ENCODE data around the gene PARD6A.

The PARD6A gene

GRCh38 chr16:67651847-67652246, 8.9 kb upstream of the PARD6A start:
- Histone ChIP-seq H3K36me3 (ENCODE audit: insufficient read depth) (no peaks in the 10 kb centered on the region; the same call in 1 of the 2 replicates), H3K27ac (no peak overlapping the region), H3K4me2 (no peak overlapping the region), H3K4me1 (ENCODE audit: low read depth, poor library complexity, severe bottlenecking) (no peaks in the 10 kb centered on the region), H3K27me3 (ENCODE audit: insufficient read depth, low read depth) (no peaks in the 10 kb centered on the region), H3K4me3 (IDR thresholded peaks at IDR 0.05; ENCODE audit: insufficient read depth, low read depth, low read length) (no peak overlapping the region), H2AFZ (ENCODE audit: low read depth) (no peak overlapping the region), H3K79me2 (ENCODE audit: insufficient read depth, low read depth) (no peaks in the 10 kb centered on the region), H3K9ac (no peak overlapping the region), H4K20me1 (ENCODE audit: insufficient read depth) (no peaks in the 10 kb centered on the region)
- TF ChIP-seq CTCF (conservative IDR thresholded peaks at IDR 0.05; ENCODE audit: low read depth, low read length) = no peak

- H3K4me2 ChIP-seq = no peak overlapping the region
- H2AFZ ChIP-seq (ENCODE audit: low read depth) = no peak overlapping the region
- H3K36me3 ChIP-seq (ENCODE audit: insufficient read depth) = no peaks in the 10 kb centered on the region; the same call in 1 of the 2 replicates
- no peak overlapping the region for H3K27ac ChIP-seq
- no peak overlapping the region for H3K9ac ChIP-seq
- H3K4me3 ChIP-seq (IDR thresholded peaks at IDR 0.05; ENCODE audit: insufficient read depth, low read depth, low read length) = no peak overlapping the region
- H3K27me3 ChIP-seq (ENCODE audit: insufficient read depth, low read depth) = no peaks in the 10 kb centered on the region
- no peaks in the 10 kb centered on the region for H3K4me1 ChIP-seq (ENCODE audit: low read depth, poor library complexity, severe bottlenecking)
- no peaks in the 10 kb centered on the region for H4K20me1 ChIP-seq (ENCODE audit: insufficient read depth)
- H3K79me2 ChIP-seq (ENCODE audit: insufficient read depth, low read depth) = no peaks in the 10 kb centered on the region
- no peak for TF ChIP-seq CTCF (conservative IDR thresholded peaks at IDR 0.05; ENCODE audit: low read depth, low read length)
Measured at GRCh38 chr16:67652578-67653127, 8.1 kb upstream of the PARD6A start.

- Histone ChIP-seq H3K79me2 (ENCODE audit: insufficient read depth, low read depth) (no peaks in the 10 kb centered on the region), H3K27ac (no peak overlapping the region), H2AFZ (ENCODE audit: low read depth) (no peak overlapping the region), H4K20me1 (ENCODE audit: insufficient read depth) (no peaks in the 10 kb centered on the region), H3K4me3 (IDR thresholded peaks at IDR 0.05; ENCODE audit: insufficient read depth, low read depth, low read length) (no peak overlapping the region), H3K9ac (no peak overlapping the region), H3K4me2 (no peak overlapping the region), H3K36me3 (ENCODE audit: insufficient read depth) (no peaks in the 10 kb centered on the region; the same call in 1 of the 2 replicates), H3K4me1 (ENCODE audit: low read depth, poor library complexity, severe bottlenecking) (no peaks in the 10 kb centered on the region), H3K27me3 (ENCODE audit: insufficient read depth, low read depth) (no peaks in the 10 kb centered on the region)
- no peak for TF ChIP-seq CTCF (conservative IDR thresholded peaks at IDR 0.05; ENCODE audit: low read depth, low read length)
Measured at GRCh38 chr16:67653128-67653788, 7.5 kb upstream of the PARD6A start.

- no peaks in the 10 kb centered on the region for H4K20me1 ChIP-seq (ENCODE audit: insufficient read depth)
- H3K4me1 ChIP-seq (ENCODE audit: low read depth, poor library complexity, severe bottlenecking) = peaks cover 2% of the 10 kb centered on the region
- no peak for TF ChIP-seq CTCF (conservative IDR thresholded peaks at IDR 0.05; ENCODE audit: low read depth, low read length)
- no peak overlapping the region for H2AFZ ChIP-seq (ENCODE audit: low read depth)
- no peak overlapping the region for H3K4me3 ChIP-seq (IDR thresholded peaks at IDR 0.05; ENCODE audit: insufficient read depth, low read depth, low read length)
- no peak overlapping the region for H3K9ac ChIP-seq
- H3K4me2 ChIP-seq = no peak overlapping the region
- H3K79me2 ChIP-seq (ENCODE audit: insufficient read depth, low read depth) = no peaks in the 10 kb centered on the region
- H3K27ac ChIP-seq = no peak overlapping the region
- no peaks in the 10 kb centered on the region; the same call in 1 of the 2 replicates for H3K36me3 ChIP-seq (ENCODE audit: insufficient read depth)
- no peaks in the 10 kb centered on the region for H3K27me3 ChIP-seq (ENCODE audit: insufficient read depth, low read depth)
Measured at GRCh38 chr16:67653789-67654402, 6.9 kb upstream of the PARD6A start.
